Panc1 (cell line): Measurements from ENCODE around the gene BEX1. TPM values are rescaled to one million over a fixed set of nuclear protein-coding genes. Genes with fewer than 3 reads are reported as not detected.

Source experiments
- ATAC-seq: fragments of 200-7000 bp; cut with Tn5 transposase; 2 replicates; pipeline ENCODE4 v1.9.1; 2020; ENCODE audit warnings: mild to moderate bottlenecking, moderate library complexity
- BruUV-seq: library from RNA; stranded (reverse); fragments of 400-500 nt; replicated peaks from 2 replicates; lab custom pipeline; 2021; lab: Mats Ljungman, UMichigan
- CTCF ChIA-PET: fragments of 300-600 bp; sonication (Branson Sonifier 250); formaldehyde crosslinking; loops from one replicate; lab custom pipeline; 2022; ENCODE audit warnings: antibody characterized with exemption; lab: Charles Lee
- POLR2A ChIA-PET: fragments of 300-600 bp; sonication (Branson Sonifier 250); formaldehyde crosslinking; loops from one replicate; lab custom pipeline; 2022; ENCODE audit warnings: antibody characterized with exemption; lab: Charles Lee
- DNase-seq: peaks from one replicate; pipeline ENCODE4 v3.0.0-alpha.2; 2010; ENCODE audit warnings: low read depth, low spot score
- H3K27ac ChIP-seq: 2 replicates; pipeline ENCODE4 v1.5.1; 2011; ENCODE audit warnings: mild to moderate bottlenecking, low read length, inconsistent platforms
- H3K27me3 ChIP-seq: fragments of 200-500 bp; sonication (Bioruptor generic); 2 replicates; pipeline ENCODE4 v1.6.0; 2014; ENCODE audit warnings: low read length, inconsistent platforms; ENCODE audit not compliant: control insufficient read depth, insufficient read depth
- H3K36me3 ChIP-seq: fragments of 200-500 bp; sonication (Bioruptor generic); 2 replicates; pipeline ENCODE4 v1.5.1; 2014; ENCODE audit warnings: inconsistent platforms, mild to moderate bottlenecking, low read length, moderate library complexity; ENCODE audit not compliant: control insufficient read depth, insufficient read depth
- H3K4me1 ChIP-seq: 2 replicates; pipeline ENCODE4 v1.5.1; 2011; ENCODE audit warnings: inconsistent platforms, mild to moderate bottlenecking, low read length, moderate library complexity; ENCODE audit not compliant: control insufficient read depth, insufficient read depth
- H3K4me3 ChIP-seq, 2 experiments: 2 replicates each; pipeline ENCODE4 v1.5.1; 2011 to 2012; ENCODE audit warnings: low read depth in 2 of 2, low read length in 2 of 2, mild to moderate bottlenecking in 2 of 2, inconsistent platforms in 1 of 2, moderate library complexity in 1 of 2
- H3K9me3 ChIP-seq: fragments of 200-500 bp; sonication (Bioruptor generic); 2 replicates; pipeline ENCODE4 v1.5.1; 2014; ENCODE audit warnings: low read depth, mild to moderate bottlenecking, inconsistent platforms, low read length, moderate library complexity; ENCODE audit not compliant: control insufficient read depth, insufficient read depth
- POLR2AphosphoS5 ChIP-seq: IDR thresholded peaks from 2 replicates; pipeline ENCODE4 v1.6.1; 2012; ENCODE audit warnings: mild to moderate bottlenecking, low read depth, low read length, moderate library complexity
- SIN3A ChIP-seq: IDR thresholded peaks from 2 replicates; pipeline ENCODE4 v1.6.1; 2012; ENCODE audit warnings: low read depth, mild to moderate bottlenecking, low read length, moderate library complexity, borderline replicate concordance; ENCODE audit not compliant: insufficient read depth
- TCF7L2 ChIP-seq: IDR thresholded peaks from 2 replicates; pipeline ENCODE4 v1.6.1; 2011; ENCODE audit warnings: mild to moderate bottlenecking, low read depth, low read length, inconsistent platforms
- in situ Hi-C: cut with HindIII; loops from 2 replicates; pipeline ENCODE4 v1.10.0; 2016; ENCODE audit warnings: low sequenced_read_pairs, low pct_unique_long_range_greater_than_20kb
- intact Hi-C: fragments of 100-400 bp; cut with micrococcal nuclease; formaldehyde crosslinking; loops from one replicate; pipeline ENCODE4 v1.10.0; 2022; ENCODE audit not compliant: unreplicated experiment
- total RNA-seq: library from RNA; stranded (reverse); gene quantifications from one replicate; pipeline ENCODE4 v1.2.1, GENCODE V29; 2021; ENCODE audit not compliant: unreplicated experiment
- TF ChIP-seq, protein P1 (sequence below), 2 experiments: IDR thresholded peaks; 2 replicates each; pipeline ENCODE4 v1.6.1; 2011 to 2012; ENCODE audit warnings: low read depth in 2 of 2, control low read depth in 1 of 2, low read length in 1 of 2, mild to moderate bottlenecking in 1 of 2, moderate library complexity in 1 of 2; ENCODE audit not compliant: insufficient read depth in 1 of 2
- TF ChIP-seq, protein P2 (sequence below): fragments of 450-650 bp; IDR thresholded peaks from 2 replicates; pipeline ENCODE4 v1.5.1; 2017; ENCODE audit warnings: mild to moderate bottlenecking

BEX1 gene
- total RNA-seq, 1 experiment from 2014 or later, result not detected

DNA sequence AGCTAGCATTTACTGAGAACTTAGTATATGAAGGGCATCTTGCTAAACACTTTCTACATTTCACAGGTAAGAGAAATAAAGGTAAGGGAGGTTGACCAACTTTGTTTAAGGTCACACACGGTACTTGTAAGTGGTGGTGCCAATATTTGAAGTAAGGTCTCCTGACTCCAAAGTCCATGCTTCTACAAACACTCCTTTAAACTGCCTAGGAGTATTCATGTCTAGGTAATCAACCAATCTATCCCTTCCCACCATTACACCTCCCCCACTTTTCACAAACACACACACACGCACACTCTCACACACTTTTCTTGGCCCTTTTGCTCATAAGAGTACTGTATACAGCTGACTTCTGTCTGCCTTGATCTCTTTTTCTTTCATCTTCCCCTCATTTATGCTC, 7.1 kb downstream of the BEX1 start:
- H3K4me3 ChIP-seq, result no peak overlapping the region
- no peaks in the 10 kb centered on the region for H3K9me3 ChIP-seq
- in situ Hi-C loops, result no loop called here
- no peak for DNase-seq
- TF ChIP-seq SIN3A (no peak), POLR2AphosphoS5 (no peak), TCF7L2 (no peak)
- TF ChIP-seq, protein P1, sequence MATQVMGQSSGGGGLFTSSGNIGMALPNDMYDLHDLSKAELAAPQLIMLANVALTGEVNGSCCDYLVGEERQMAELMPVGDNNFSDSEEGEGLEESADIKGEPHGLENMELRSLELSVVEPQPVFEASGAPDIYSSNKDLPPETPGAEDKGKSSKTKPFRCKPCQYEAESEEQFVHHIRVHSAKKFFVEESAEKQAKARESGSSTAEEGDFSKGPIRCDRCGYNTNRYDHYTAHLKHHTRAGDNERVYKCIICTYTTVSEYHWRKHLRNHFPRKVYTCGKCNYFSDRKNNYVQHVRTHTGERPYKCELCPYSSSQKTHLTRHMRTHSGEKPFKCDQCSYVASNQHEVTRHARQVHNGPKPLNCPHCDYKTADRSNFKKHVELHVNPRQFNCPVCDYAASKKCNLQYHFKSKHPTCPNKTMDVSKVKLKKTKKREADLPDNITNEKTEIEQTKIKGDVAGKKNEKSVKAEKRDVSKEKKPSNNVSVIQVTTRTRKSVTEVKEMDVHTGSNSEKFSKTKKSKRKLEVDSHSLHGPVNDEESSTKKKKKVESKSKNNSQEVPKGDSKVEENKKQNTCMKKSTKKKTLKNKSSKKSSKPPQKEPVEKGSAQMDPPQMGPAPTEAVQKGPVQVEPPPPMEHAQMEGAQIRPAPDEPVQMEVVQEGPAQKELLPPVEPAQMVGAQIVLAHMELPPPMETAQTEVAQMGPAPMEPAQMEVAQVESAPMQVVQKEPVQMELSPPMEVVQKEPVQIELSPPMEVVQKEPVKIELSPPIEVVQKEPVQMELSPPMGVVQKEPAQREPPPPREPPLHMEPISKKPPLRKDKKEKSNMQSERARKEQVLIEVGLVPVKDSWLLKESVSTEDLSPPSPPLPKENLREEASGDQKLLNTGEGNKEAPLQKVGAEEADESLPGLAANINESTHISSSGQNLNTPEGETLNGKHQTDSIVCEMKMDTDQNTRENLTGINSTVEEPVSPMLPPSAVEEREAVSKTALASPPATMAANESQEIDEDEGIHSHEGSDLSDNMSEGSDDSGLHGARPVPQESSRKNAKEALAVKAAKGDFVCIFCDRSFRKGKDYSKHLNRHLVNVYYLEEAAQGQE (IDR thresholded peaks at IDR 0.05; ENCODE audit: insufficient read depth in 1 of 2, low read depth in 2 of 2, low read length in 1 of 2), result no peak
- TF ChIP-seq, protein P2, sequence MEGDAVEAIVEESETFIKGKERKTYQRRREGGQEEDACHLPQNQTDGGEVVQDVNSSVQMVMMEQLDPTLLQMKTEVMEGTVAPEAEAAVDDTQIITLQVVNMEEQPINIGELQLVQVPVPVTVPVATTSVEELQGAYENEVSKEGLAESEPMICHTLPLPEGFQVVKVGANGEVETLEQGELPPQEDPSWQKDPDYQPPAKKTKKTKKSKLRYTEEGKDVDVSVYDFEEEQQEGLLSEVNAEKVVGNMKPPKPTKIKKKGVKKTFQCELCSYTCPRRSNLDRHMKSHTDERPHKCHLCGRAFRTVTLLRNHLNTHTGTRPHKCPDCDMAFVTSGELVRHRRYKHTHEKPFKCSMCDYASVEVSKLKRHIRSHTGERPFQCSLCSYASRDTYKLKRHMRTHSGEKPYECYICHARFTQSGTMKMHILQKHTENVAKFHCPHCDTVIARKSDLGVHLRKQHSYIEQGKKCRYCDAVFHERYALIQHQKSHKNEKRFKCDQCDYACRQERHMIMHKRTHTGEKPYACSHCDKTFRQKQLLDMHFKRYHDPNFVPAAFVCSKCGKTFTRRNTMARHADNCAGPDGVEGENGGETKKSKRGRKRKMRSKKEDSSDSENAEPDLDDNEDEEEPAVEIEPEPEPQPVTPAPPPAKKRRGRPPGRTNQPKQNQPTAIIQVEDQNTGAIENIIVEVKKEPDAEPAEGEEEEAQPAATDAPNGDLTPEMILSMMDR, result no peak
- ATAC-seq, result no peak
- no peaks in the 10 kb centered on the region for H3K4me1 ChIP-seq
- ChIA-PET CTCF (no interaction called here), POLR2A (interaction anchor here (0.6 kb wide), 1 partner anchor 28 kb away, joined by 3 read pairs; no protein-coding TSS in a partner anchor)
- no TSS peak for BruUV-seq
- intact Hi-C loops, result no loop called here
- no peaks in the 10 kb centered on the region for H3K27me3 ChIP-seq
- no peaks in the 10 kb centered on the region for H3K36me3 ChIP-seq
- H3K27ac ChIP-seq, result no peak overlapping the region

DNA sequence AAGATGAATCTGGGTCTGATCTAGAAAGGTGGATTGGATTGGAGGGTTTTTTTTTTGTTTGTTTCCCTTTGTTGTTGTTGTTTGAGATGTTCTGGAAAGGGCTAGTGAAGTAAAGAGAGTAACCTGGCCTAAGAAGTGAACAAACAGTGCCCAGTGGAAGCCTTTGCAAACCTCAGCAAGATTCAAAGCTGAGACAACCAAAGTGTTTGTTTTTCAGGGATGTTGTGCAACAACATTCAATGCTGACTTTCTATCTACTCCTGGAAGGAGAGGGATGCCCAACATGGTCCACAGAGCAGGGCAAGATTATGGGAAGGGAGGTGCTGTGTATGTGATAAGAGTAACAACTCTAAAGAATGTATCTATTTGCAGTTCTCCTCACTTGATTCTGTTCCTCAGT, 11.3 kb downstream of the BEX1 start:
- H3K4me1 ChIP-seq, result no peaks in the 10 kb centered on the region
- in situ Hi-C loops, result no loop called here
- POLR2A ChIA-PET, result interaction anchor here (0.6 kb wide), 1 partner anchor 276 kb away, joined by 3 read pairs; no protein-coding TSS in a partner anchor
- intact Hi-C loops, result no loop called here
- CTCF ChIA-PET, result no interaction called here
- TF ChIP-seq, protein P1 (IDR thresholded peaks at IDR 0.05; ENCODE audit: insufficient read depth in 1 of 2, low read depth in 2 of 2, low read length in 1 of 2), result no peak
- TF ChIP-seq, protein P2, result no peak
- TF ChIP-seq TCF7L2 (no peak), SIN3A (no peak), POLR2AphosphoS5 (no peak)
- no TSS peak for BruUV-seq
- no peaks in the 10 kb centered on the region for H3K27me3 ChIP-seq
- no peak for DNase-seq
- no peaks in the 10 kb centered on the region for H3K9me3 ChIP-seq
- H3K27ac ChIP-seq, result no peak overlapping the region
- H3K36me3 ChIP-seq, result no peaks in the 10 kb centered on the region
- no peak overlapping the region for H3K4me3 ChIP-seq
- ATAC-seq, result no peak
